NCI-H2107 treated with DMSO at 0.1 percent for 48 hours (cell line): ENCODE data around the gene NDST4.

Experiments used
- DNase-seq: peaks from one replicate; lab custom pipeline; 2025; ENCODE audit not compliant: unreplicated experiment; lab: John Stamatoyannopoulos, UW

Gene NDST4

GRCh38 chr4:114911111-114911510, 202.3 kb downstream of the NDST4 start:
- no peak for DNase-seq

GRCh38 chr4:114907568-114907967, 205.9 kb downstream of the NDST4 start:
- no peak for DNase-seq

- DNase-seq = no peak
Measured at GRCh38 chr4:114905017-114905416, 208.4 kb downstream of the NDST4 start.

GRCh38 chr4:114900934-114901333, 212.5 kb downstream of the NDST4 start:
- no peak for DNase-seq

- DNase-seq = no peak
Measured at GRCh38 chr4:114890773-114891172, 222.6 kb downstream of the NDST4 start.

GRCh38 chr4:114886761-114887160, 226.7 kb downstream of the NDST4 start:
- no peak for DNase-seq

- DNase-seq = no peak
Measured at GRCh38 chr4:114883641-114884040, 229.8 kb downstream of the NDST4 start.

GRCh38 chr4:114879916-114880669, 233.3 kb downstream of the NDST4 start:
- peak; percentile 14 for DNase-seq

- DNase-seq = no peak
Measured at GRCh38 chr4:114875630-114876029, 237.8 kb downstream of the NDST4 start.

- DNase-seq = no peak
Measured at GRCh38 chr4:114874321-114874720, 239.1 kb downstream of the NDST4 start.

- no peak for DNase-seq
Measured at GRCh38 chr4:114870987-114871386, 242.4 kb downstream of the NDST4 start.

- DNase-seq = no peak
Measured at GRCh38 chr4:114866901-114867670, 246.3 kb downstream of the NDST4 start.

- DNase-seq = no peak
Measured at GRCh38 chr4:114864060-114864459, 249.4 kb downstream of the NDST4 start.

- no peak for DNase-seq
Measured at GRCh38 chr4:114860786-114861185, 252.6 kb downstream of the NDST4 start.

- no peak for DNase-seq
Measured at GRCh38 chr4:114857831-114858230, 255.6 kb downstream of the NDST4 start.

- no peak for DNase-seq
Measured at GRCh38 chr4:114839986-114840385, 273.4 kb downstream of the NDST4 start.

- DNase-seq = no peak
Measured at GRCh38 chr4:114830628-114831027, 282.8 kb downstream of the NDST4 start.

- DNase-seq = no peak
Measured at GRCh38 chr4:114827651-114828050, 285.8 kb downstream of the NDST4 start.

- DNase-seq = no peak
Measured at GRCh38 chr4:114815760-114816159, 297.7 kb downstream of the NDST4 start.

GRCh38 chr4:114813961-114814360, 299.5 kb downstream of the NDST4 start:
- DNase-seq = no peak

- DNase-seq = no peak
Measured at GRCh38 chr4:114811564-114812301, 301.7 kb downstream of the NDST4 start.
